ENCODE results near the gene SPSB2.

The SPSB2 gene

GRCh38 chr12:6838854-6839253 is 34.2 kb downstream of the SPSB2 start:
- no peak for TF ChIP-seq CTCF (IDR thresholded peaks at IDR 0.05; ENCODE audit: low read depth, low read length)
- no peak for DNase-seq (ENCODE audit: extremely low read depth, low read depth)

- no peak for TF ChIP-seq CTCF (IDR thresholded peaks at IDR 0.05; ENCODE audit: low read depth, low read length)
- DNase-seq (ENCODE audit: extremely low read depth, low read depth): no peak
Measured at GRCh38 chr12:6837370-6838060, 35.6 kb downstream of the SPSB2 start.

- no peak for TF ChIP-seq CTCF (IDR thresholded peaks at IDR 0.05; ENCODE audit: low read depth, low read length)
- DNase-seq (ENCODE audit: extremely low read depth, low read depth): no peak
Measured at GRCh38 chr12:6836851-6837250, 36.3 kb downstream of the SPSB2 start.

- DNase-seq (ENCODE audit: extremely low read depth, low read depth): no peak
- TF ChIP-seq CTCF (IDR thresholded peaks at IDR 0.05; ENCODE audit: low read depth, low read length): no peak
Measured at GRCh38 chr12:6834873-6835272, 38.2 kb downstream of the SPSB2 start.

- TF ChIP-seq CTCF (IDR thresholded peaks at IDR 0.05; ENCODE audit: low read depth, low read length): no peak
- DNase-seq (ENCODE audit: extremely low read depth, low read depth): no peak
Measured at GRCh38 chr12:6834254-6834653, 38.8 kb downstream of the SPSB2 start.

GRCh38 chr12:6833189-6833890 is 39.8 kb downstream of the SPSB2 start:
- no peak for DNase-seq (ENCODE audit: extremely low read depth, low read depth)

More at GRCh38 chr12:6833189-6833890, 39.8 kb downstream of the SPSB2 start:
- no peak for TF ChIP-seq CTCF (IDR thresholded peaks at IDR 0.05; ENCODE audit: low read depth, low read length)
